OCI-LY7 (cell line): Measurements from ENCODE around the gene SPATA24. TPM values are rescaled to one million over a fixed set of nuclear protein-coding genes. Genes with fewer than 3 reads are reported as not detected.

Source experiments
- BruUV-seq: library from RNA; stranded (reverse); fragments of 400-500 nt; replicated peaks from 2 replicates; lab custom pipeline; 2021; lab: Mats Ljungman, UMichigan
- CTCF ChIA-PET: fragments of 300-600 bp; sonication (Branson Sonifier 250); formaldehyde crosslinking; loops from one replicate; lab custom pipeline; 2022; ENCODE audit warnings: antibody characterized with exemption; ENCODE audit not compliant: unreplicated experiment; lab: Charles Lee
- POLR2A ChIA-PET: fragments of 300-600 bp; sonication (Branson Sonifier 250); formaldehyde crosslinking; loops from one replicate; lab custom pipeline; 2022; ENCODE audit warnings: antibody characterized with exemption; lab: Charles Lee
- DNase-seq: peaks from one replicate; pipeline ENCODE4 v3.0.0-alpha.2; 2015; ENCODE audit warnings: low spot score
- H2AFZ ChIP-seq: fragments of 200-600 bp; sonication (generic), shearing (Covaris generic); 2 replicates; pipeline ENCODE4 v1.6.1; 2014; ENCODE audit warnings: mild to moderate bottlenecking, antibody characterized with exemption, low read length, moderate library complexity
- H3K27ac ChIP-seq: fragments of 200-600 bp; sonication (generic); 2 replicates; pipeline ENCODE4 v1.5.1; 2014; ENCODE audit warnings: mixed run types, low read depth, mild to moderate bottlenecking, moderate library complexity, low read length, inconsistent platforms; ENCODE audit not compliant: poor library complexity, severe bottlenecking
- H3K36me3 ChIP-seq: fragments of 200-600 bp; sonication (generic); 2 replicates; pipeline ENCODE4 v1.6.1; 2014; ENCODE audit warnings: mild to moderate bottlenecking, antibody characterized with exemption, low read length, moderate library complexity, mixed read lengths; ENCODE audit not compliant: insufficient read depth
- H3K4me1 ChIP-seq: fragments of 200-600 bp; sonication (generic); 2 replicates; pipeline ENCODE4 v1.5.1; 2014; ENCODE audit warnings: mild to moderate bottlenecking, low read length; ENCODE audit not compliant: insufficient read depth, poor library complexity, severe bottlenecking
- H3K4me2 ChIP-seq: fragments of 200-600 bp; sonication (generic); 2 replicates; pipeline ENCODE4 v1.6.1; 2014; ENCODE audit warnings: mild to moderate bottlenecking, low read length
- H3K4me3 ChIP-seq: fragments of 200-600 bp; sonication (generic); 2 replicates; pipeline ENCODE4 v1.5.1; 2014; ENCODE audit warnings: mild to moderate bottlenecking, low read depth, low read length; ENCODE audit not compliant: poor library complexity, severe bottlenecking
- H3K79me2 ChIP-seq: fragments of 200-600 bp; sonication (generic); 2 replicates; pipeline ENCODE4 v1.6.1; 2016; ENCODE audit warnings: low read depth, mild to moderate bottlenecking, low read length, moderate library complexity, mixed read lengths; ENCODE audit not compliant: insufficient read depth
- H3K9me2 ChIP-seq: fragments of 200-600 bp; sonication (generic); 2 replicates; pipeline ENCODE4 v1.6.1; 2016; ENCODE audit warnings: mild to moderate bottlenecking, low read length, mixed read lengths; ENCODE audit not compliant: insufficient read depth
- H3K9me3 ChIP-seq: fragments of 200-600 bp; sonication (generic); 2 replicates; pipeline ENCODE4 v1.6.1; 2014; ENCODE audit warnings: mild to moderate bottlenecking, mixed run types, low read length, mixed read lengths
- H4K20me1 ChIP-seq: fragments of 200-600 bp; sonication (generic); 2 replicates; pipeline ENCODE4 v1.6.1; 2014; ENCODE audit warnings: mild to moderate bottlenecking, antibody characterized with exemption, low read length, moderate library complexity, mixed read lengths; ENCODE audit not compliant: insufficient read depth
- EZH2phosphoT487 ChIP-seq: fragments of 200-600 bp; sonication (generic); IDR thresholded peaks from 2 replicates; pipeline ENCODE4 v1.6.1; 2018; ENCODE audit warnings: low read depth, borderline replicate concordance, mild to moderate bottlenecking, mixed run types, antibody characterized with exemption, low read length, moderate library complexity, mixed read lengths
- intact Hi-C: fragments of 100-400 bp; cut with micrococcal nuclease; formaldehyde crosslinking; loops from one replicate; pipeline ENCODE4 v1.10.0; 2022; ENCODE audit not compliant: unreplicated experiment
- total RNA-seq, 2 experiments: library from RNA; depleted of rRNA in 1 of 2; stranded (reverse); fragments of >200 nt in 1 of 2; shearing (Covaris generic) in 1 of 2; gene quantifications; 2 replicates each; pipeline ENCODE4 v1.2.3, GENCODE V29; 2014 to 2022
- TF ChIP-seq, protein P1 (sequence below): fragments of 200-600 bp; sonication (generic); conservative IDR thresholded peaks from 2 replicates; pipeline ENCODE4 v1.5.1; 2014; ENCODE audit warnings: mild to moderate bottlenecking, antibody characterized with exemption, low read length, moderate library complexity, mixed read lengths

The SPATA24 gene
- total RNA-seq, 2 experiments from 2014 or later: 9.4 to 12.0 TPM

DNA sequence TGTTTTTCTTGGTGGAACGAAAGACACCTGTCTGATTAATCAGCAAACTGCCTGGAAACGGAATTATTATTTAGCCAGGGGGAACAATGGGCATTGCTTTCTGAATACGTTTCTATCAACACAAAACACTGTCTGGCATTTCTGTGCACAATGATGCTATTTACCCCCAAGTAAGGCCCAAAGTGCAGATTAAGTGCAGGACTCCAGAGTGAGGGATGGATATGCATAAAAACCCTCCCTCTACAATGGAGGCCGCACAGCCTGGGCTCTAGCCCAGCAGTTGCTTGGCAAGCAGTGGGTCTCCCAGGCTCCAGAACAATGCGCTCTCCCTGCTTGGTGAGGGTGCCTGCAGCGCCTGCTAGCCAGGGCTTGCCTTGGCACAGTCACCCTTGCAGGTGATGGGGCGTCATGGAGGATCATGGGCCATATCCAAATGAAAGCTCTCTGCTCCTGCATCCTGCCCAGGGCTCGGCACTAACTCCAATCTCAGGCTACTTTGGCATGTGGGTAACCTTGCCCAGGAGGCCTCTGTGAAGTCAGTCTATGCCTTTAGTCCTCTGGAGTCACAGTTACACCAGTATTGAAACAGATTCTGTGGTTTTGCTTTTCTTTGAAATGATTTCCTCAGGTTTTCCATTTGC lies 11.5 kb upstream of the SPATA24 start:
- Histone ChIP-seq H3K4me2 (no peak overlapping the region), H3K9me2 (no peaks in the 10 kb centered on the region), H4K20me1 (no peaks in the 10 kb centered on the region), H3K4me3 (no peak overlapping the region), H3K79me2 (no peaks in the 10 kb centered on the region), H3K36me3 (no peaks in the 10 kb centered on the region), H2AFZ (no peak overlapping the region), H3K27ac (no peak overlapping the region), H3K4me1 (no peaks in the 10 kb centered on the region), H3K9me3 (no peaks in the 10 kb centered on the region)
- intact Hi-C loops: no loop called here
- CTCF ChIA-PET: interaction anchor here (0.5 kb wide), 1 partner anchor 23 kb away, joined by 4 read pairs; no protein-coding TSS in a partner anchor
- no TSS peak for BruUV-seq
- POLR2A ChIA-PET: no interaction called here
- DNase-seq: no peak
- TF ChIP-seq, protein P1, sequence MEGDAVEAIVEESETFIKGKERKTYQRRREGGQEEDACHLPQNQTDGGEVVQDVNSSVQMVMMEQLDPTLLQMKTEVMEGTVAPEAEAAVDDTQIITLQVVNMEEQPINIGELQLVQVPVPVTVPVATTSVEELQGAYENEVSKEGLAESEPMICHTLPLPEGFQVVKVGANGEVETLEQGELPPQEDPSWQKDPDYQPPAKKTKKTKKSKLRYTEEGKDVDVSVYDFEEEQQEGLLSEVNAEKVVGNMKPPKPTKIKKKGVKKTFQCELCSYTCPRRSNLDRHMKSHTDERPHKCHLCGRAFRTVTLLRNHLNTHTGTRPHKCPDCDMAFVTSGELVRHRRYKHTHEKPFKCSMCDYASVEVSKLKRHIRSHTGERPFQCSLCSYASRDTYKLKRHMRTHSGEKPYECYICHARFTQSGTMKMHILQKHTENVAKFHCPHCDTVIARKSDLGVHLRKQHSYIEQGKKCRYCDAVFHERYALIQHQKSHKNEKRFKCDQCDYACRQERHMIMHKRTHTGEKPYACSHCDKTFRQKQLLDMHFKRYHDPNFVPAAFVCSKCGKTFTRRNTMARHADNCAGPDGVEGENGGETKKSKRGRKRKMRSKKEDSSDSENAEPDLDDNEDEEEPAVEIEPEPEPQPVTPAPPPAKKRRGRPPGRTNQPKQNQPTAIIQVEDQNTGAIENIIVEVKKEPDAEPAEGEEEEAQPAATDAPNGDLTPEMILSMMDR: no peak
- TF ChIP-seq EZH2phosphoT487: no peak

- no peak overlapping the region for H3K27ac ChIP-seq
- H3K4me1 ChIP-seq: no peaks in the 10 kb centered on the region
- H3K9me3 ChIP-seq: no peaks in the 10 kb centered on the region
- TF ChIP-seq EZH2phosphoT487: no peak
- TF ChIP-seq, protein P1: no peak
- no peaks in the 10 kb centered on the region for H4K20me1 ChIP-seq
- no peak overlapping the region for H3K4me3 ChIP-seq
- no TSS peak for BruUV-seq
- H2AFZ ChIP-seq: no peak overlapping the region
- CTCF ChIA-PET: no interaction called here
- POLR2A ChIA-PET: no interaction called here
- DNase-seq: no peak
- H3K36me3 ChIP-seq: no peaks in the 10 kb centered on the region
- H3K79me2 ChIP-seq: no peaks in the 10 kb centered on the region
- intact Hi-C loops: no loop called here
- no peaks in the 10 kb centered on the region for H3K9me2 ChIP-seq
- H3K4me2 ChIP-seq: no peak overlapping the region
These were observed 10.8 kb upstream of the SPATA24 start for GRCh38 chr5:139414581-139415130.

DNA sequence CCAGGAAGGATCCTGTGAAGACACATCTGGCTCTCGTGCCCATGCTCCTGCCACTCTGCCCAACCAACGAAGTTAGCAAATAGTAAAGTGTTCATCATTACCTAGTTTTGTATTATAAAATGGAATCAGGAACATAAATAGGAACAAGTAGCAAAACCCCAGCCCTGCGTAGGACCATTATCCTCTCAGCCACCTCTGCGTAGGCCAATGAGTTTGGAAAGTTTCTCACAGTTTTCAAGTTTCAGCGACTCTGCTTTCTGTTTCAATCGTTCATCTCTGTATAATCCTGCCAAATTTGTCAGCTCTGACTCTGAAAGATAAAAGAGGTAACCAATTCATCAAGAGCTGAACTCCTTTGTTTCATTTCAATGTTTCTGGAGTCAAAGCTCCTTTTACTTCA lies 10.1 kb upstream of the SPATA24 start:
- ChIA-PET POLR2A (no interaction called here), CTCF (no interaction called here)
- Histone ChIP-seq H3K4me1 (no peaks in the 10 kb centered on the region), H3K9me3 (no peaks in the 10 kb centered on the region), H4K20me1 (no peaks in the 10 kb centered on the region), H3K4me2 (no peak overlapping the region), H2AFZ (no peak overlapping the region), H3K4me3 (no peak overlapping the region), H3K9me2 (no peaks in the 10 kb centered on the region), H3K27ac (no peak overlapping the region), H3K36me3 (no peaks in the 10 kb centered on the region), H3K79me2 (no peaks in the 10 kb centered on the region)
- BruUV-seq: no TSS peak
- DNase-seq: no peak
- TF ChIP-seq, protein P1: no peak
- TF ChIP-seq EZH2phosphoT487: no peak
- intact Hi-C loops: no loop called here
